ENCODE data around the gene SNX33. TPM values are rescaled to one million over a fixed set of nuclear protein-coding genes. Genes with fewer than 3 reads are reported as not detected.

The SNX33 gene
- polyA plus RNA-seq, 2 of the 4 experiments (the other 2 are of a cell fraction): 8.4 to 11.2 TPM

Other genes with a start within 250 kb of the SNX33 start
- gene SIN3A, start 196.2 kb upstream of the SNX33 start, polyA plus RNA-seq (2011; rRNA removed): 46.8 and 48.7 TPM in 2 replicates
- gene SIN3A, start 196.2 kb upstream of the SNX33 start, polyA plus RNA-seq (2017; fragmentation: RNase III; extraction: RNeasy Plus Mini Kit Qiagen cat#74134 plus additional on column Dnase treatment): 33.9 to 38.6 TPM (median 35.9 TPM) in 3 replicates
- gene PTPN9, start 68.6 kb upstream of the SNX33 start, polyA plus RNA-seq (2011; rRNA removed): 60.2 and 71.2 TPM in 2 replicates
- 25.5 to 31.1 TPM (median 29.5 TPM) in 3 replicates for gene PTPN9, start 68.6 kb upstream of the SNX33 start, polyA plus RNA-seq (2017; fragmentation: RNase III; extraction: RNeasy Plus Mini Kit Qiagen cat#74134 plus additional on column Dnase treatment)
- gene SNUPN, start 22.2 kb upstream of the SNX33 start, polyA plus RNA-seq (2011; rRNA removed): 33.6 and 38.5 TPM in 2 replicates
- gene SNUPN, start 22.2 kb upstream of the SNX33 start, polyA plus RNA-seq (2017; fragmentation: RNase III; extraction: RNeasy Plus Mini Kit Qiagen cat#74134 plus additional on column Dnase treatment): 29.2 to 30.1 TPM (median 30.1 TPM) in 3 replicates
- 80.6 and 94.7 TPM in 2 replicates for gene IMP3, start 7.7 kb upstream of the SNX33 start, polyA plus RNA-seq (2011; rRNA removed)
- 87.1 to 90.0 TPM (median 88.6 TPM) in 3 replicates for gene IMP3, start 7.7 kb upstream of the SNX33 start, polyA plus RNA-seq (2017; fragmentation: RNase III; extraction: RNeasy Plus Mini Kit Qiagen cat#74134 plus additional on column Dnase treatment)
- 0.01 TPM in 2 replicates for gene CSPG4, start 64.9 kb downstream of the SNX33 start, polyA plus RNA-seq (2011; rRNA removed)
- 0.01 to 0.06 TPM (median 0.04 TPM) in 3 replicates for gene CSPG4, start 64.9 kb downstream of the SNX33 start, polyA plus RNA-seq (2017; fragmentation: RNase III; extraction: RNeasy Plus Mini Kit Qiagen cat#74134 plus additional on column Dnase treatment)
- gene UBE2Q2, start 195.5 kb downstream of the SNX33 start, polyA plus RNA-seq (2011; rRNA removed): 41.2 and 50.6 TPM in 2 replicates
- gene UBE2Q2, start 195.5 kb downstream of the SNX33 start, polyA plus RNA-seq (2017; fragmentation: RNase III; extraction: RNeasy Plus Mini Kit Qiagen cat#74134 plus additional on column Dnase treatment): 36.0 to 40.1 TPM (median 36.5 TPM) in 3 replicates

All from A549 (cell line).